Keratinocyte (primary cell): ENCODE measurements around the gene PNMA1. TPM values are rescaled to one million over a fixed set of nuclear protein-coding genes. Genes with fewer than 3 reads are reported as not detected.
A peak's percentile ranks its signal among the peaks of the same experiment; 100 is the strongest.

ENCODE experiments used
- DNase-seq: peaks from one replicate; pipeline ENCODE4 v3.0.0-alpha.2; 2011; ENCODE audit warnings: low read depth, missing footprints, low spot score
- FAIRE-seq: peaks from 2 replicates; lab custom pipeline; 2011; peaks lifted over from hg19 to GRCh38; lab: Jason Lieb, UNC
- H2AFZ ChIP-seq: 2 replicates; pipeline ENCODE4 v1.6.0; 2012; ENCODE audit warnings: low read length, control low read depth, inconsistent platforms; ENCODE audit not compliant: control insufficient read depth
- H3K27ac ChIP-seq: 2 replicates; pipeline ENCODE4 v1.5.1; 2011; ENCODE audit warnings: low read length; ENCODE audit not compliant: control insufficient read depth, insufficient read depth
- H3K27me3 ChIP-seq: 3 replicates; pipeline ENCODE4 v1.6.0; 2011; ENCODE audit warnings: low read length; ENCODE audit not compliant: control insufficient read depth, insufficient read depth; ENCODE audit errors: extremely low read depth
- H3K36me3 ChIP-seq, 2 experiments: 2 replicates in 1 of 2; 3 replicates in 1 of 2; pipeline ENCODE4 v1.5.1; 2011; ENCODE audit warnings: low read length in 2 of 2, mild to moderate bottlenecking in 1 of 2; ENCODE audit not compliant: control insufficient read depth in 2 of 2, insufficient read depth in 2 of 2; ENCODE audit errors: extremely low read depth in 1 of 2
- H3K4me1 ChIP-seq: 3 replicates; pipeline ENCODE4 v1.5.1; 2011; ENCODE audit warnings: low read length; ENCODE audit not compliant: control insufficient read depth, insufficient read depth; ENCODE audit errors: extremely low read depth
- H3K4me2 ChIP-seq: 3 replicates; pipeline ENCODE4 v1.6.0; 2011; ENCODE audit warnings: low read depth, low read length; ENCODE audit not compliant: control insufficient read depth, insufficient read depth; ENCODE audit errors: extremely low read depth
- H3K4me3 ChIP-seq, 3 experiments: fragments of 200-600 bp in 1 of 3; sonication (generic) in 1 of 3; 2 replicates in 2 of 3; 3 replicates in 1 of 3; pipeline ENCODE4 v1.5.1; 2011 to 2016; ENCODE audit warnings: low read length in 3 of 3, mild to moderate bottlenecking in 3 of 3, control low read depth in 2 of 3, inconsistent platforms in 1 of 3, low read depth in 1 of 3, mixed read lengths in 1 of 3, mixed run types in 1 of 3, moderate library complexity in 1 of 3; ENCODE audit not compliant: control insufficient read depth in 2 of 3, insufficient read depth in 2 of 3; ENCODE audit errors: extremely low read depth in 1 of 3
- H3K79me2 ChIP-seq: 2 replicates; pipeline ENCODE4 v1.6.0; 2012; ENCODE audit warnings: low read length; ENCODE audit not compliant: control insufficient read depth, insufficient read depth
- H3K9ac ChIP-seq: 3 replicates; pipeline ENCODE4 v1.6.0; 2011; ENCODE audit warnings: low read length; ENCODE audit not compliant: control insufficient read depth, insufficient read depth; ENCODE audit errors: extremely low read depth
- H3K9me1 ChIP-seq: 3 replicates; pipeline ENCODE4 v1.6.0; 2011; ENCODE audit warnings: low read length; ENCODE audit not compliant: control insufficient read depth, insufficient read depth; ENCODE audit errors: extremely low read depth
- H3K9me3 ChIP-seq: 2 replicates; pipeline ENCODE4 v1.5.1; 2012; ENCODE audit warnings: low read depth, low read length; ENCODE audit not compliant: control insufficient read depth
- H4K20me1 ChIP-seq: 3 replicates; pipeline ENCODE4 v1.6.0; 2011; ENCODE audit warnings: low read length; ENCODE audit not compliant: control insufficient read depth, insufficient read depth; ENCODE audit errors: extremely low read depth
- EZH2 ChIP-seq: IDR thresholded peaks from one replicate; pipeline ENCODE4 v1.6.1; 2012; ENCODE audit warnings: inconsistent platforms, mild to moderate bottlenecking, low read length, moderate library complexity
- dilution Hi-C: fragments of 300-500 bp; cut with MboI; formaldehyde crosslinking; loops from one replicate; pipeline ENCODE4 v1.7.0; 2020; ENCODE audit warnings: low sequenced_read_pairs; ENCODE audit not compliant: extremely low pct_ligation_motif_present
- polyA plus RNA-seq, 5 experiments: library from polyadenylated mRNA; depleted of rRNA in 3 of 5; stranded (reverse) in 3 of 5; stranded (forward) in 1 of 5; unstranded in 1 of 5; fragments of >200 nt; gene quantifications; 1 replicate in 1 of 5; 2 replicates in 3 of 5; 3 replicates in 1 of 5; pipeline versions ENCODE4 v1.2.1 to v1.2.3, GENCODE V29; 2011 to 2012; ENCODE audit warnings: missing spikeins in 2 of 5, low read depth in 1 of 5, low replicate concordance in 1 of 5
- TF ChIP-seq, protein P1 (sequence below), 3 experiments: IDR thresholded peaks in 1 of 3; conservative IDR thresholded peaks in 1 of 3; optimal IDR thresholded peaks in 1 of 3; 2 replicates in 2 of 3; 3 replicates in 1 of 3; pipeline versions ENCODE3 to v1.5.1; 2011; ENCODE audit warnings: low read length in 3 of 3, mild to moderate bottlenecking in 3 of 3, moderate library complexity in 2 of 3, control low read depth in 1 of 3, inconsistent platforms in 1 of 3; ENCODE audit not compliant: insufficient read depth in 2 of 3; ENCODE audit errors: extremely low read depth in 1 of 3

PNMA1 gene
- polyA plus RNA-seq, 1 donor (not counting 4 experiments of a cell fraction or from before 2014, with no cell fraction given), result 8.2 TPM

DNA sequence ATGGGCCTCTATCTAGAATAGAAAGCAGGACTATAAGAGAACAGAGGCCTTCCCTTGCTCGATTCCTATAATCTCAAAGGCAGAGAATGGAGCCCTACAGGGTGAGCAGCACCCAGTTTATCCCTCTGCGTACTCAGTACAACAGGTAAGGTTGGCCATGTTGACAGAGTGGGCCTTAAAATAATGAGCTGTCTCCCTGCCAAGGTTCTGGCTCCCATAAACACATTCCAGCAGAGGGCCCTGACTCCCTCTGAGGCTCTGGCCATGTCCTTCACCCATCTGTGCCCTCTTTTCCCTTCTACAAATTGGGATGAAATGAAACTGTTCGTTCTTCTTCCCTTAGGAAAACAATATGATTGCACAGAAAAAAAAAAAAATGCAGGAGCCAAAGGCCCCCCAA lies 16.9 kb upstream of the PNMA1 start:
- Histone ChIP-seq H3K27ac (no peak overlapping the region), H3K4me2 (no peak overlapping the region), H4K20me1 (no peaks in the 10 kb centered on the region), H3K27me3 (no peaks in the 10 kb centered on the region), H3K9me1 (no peaks in the 10 kb centered on the region), H3K79me2 (peaks cover 43% of the 10 kb centered on the region), H2AFZ (no peak overlapping the region), H3K4me1 (peaks cover 10% of the 10 kb centered on the region), H3K36me3 (peaks cover 34 to 43% of the 10 kb centered on the region in 2 experiments), H3K9ac (no peak overlapping the region), H3K4me3 (no peak overlapping the region), H3K9me3 (no peaks in the 10 kb centered on the region)
- TF ChIP-seq EZH2, result no peak
- TF ChIP-seq, protein P1, sequence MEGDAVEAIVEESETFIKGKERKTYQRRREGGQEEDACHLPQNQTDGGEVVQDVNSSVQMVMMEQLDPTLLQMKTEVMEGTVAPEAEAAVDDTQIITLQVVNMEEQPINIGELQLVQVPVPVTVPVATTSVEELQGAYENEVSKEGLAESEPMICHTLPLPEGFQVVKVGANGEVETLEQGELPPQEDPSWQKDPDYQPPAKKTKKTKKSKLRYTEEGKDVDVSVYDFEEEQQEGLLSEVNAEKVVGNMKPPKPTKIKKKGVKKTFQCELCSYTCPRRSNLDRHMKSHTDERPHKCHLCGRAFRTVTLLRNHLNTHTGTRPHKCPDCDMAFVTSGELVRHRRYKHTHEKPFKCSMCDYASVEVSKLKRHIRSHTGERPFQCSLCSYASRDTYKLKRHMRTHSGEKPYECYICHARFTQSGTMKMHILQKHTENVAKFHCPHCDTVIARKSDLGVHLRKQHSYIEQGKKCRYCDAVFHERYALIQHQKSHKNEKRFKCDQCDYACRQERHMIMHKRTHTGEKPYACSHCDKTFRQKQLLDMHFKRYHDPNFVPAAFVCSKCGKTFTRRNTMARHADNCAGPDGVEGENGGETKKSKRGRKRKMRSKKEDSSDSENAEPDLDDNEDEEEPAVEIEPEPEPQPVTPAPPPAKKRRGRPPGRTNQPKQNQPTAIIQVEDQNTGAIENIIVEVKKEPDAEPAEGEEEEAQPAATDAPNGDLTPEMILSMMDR (optimal IDR thresholded peaks at IDR 0.05 in 1 of 3, IDR thresholded peaks at IDR 0.05 in 1 of 3, conservative IDR thresholded peaks at IDR 0.05 in 1 of 3; ENCODE audit: extremely low read depth in 1 of 3, insufficient read depth in 2 of 3, low read length in 3 of 3), result peak in 1 of 3 experiments; percentile 18
- DNase-seq (no peak), FAIRE-seq (no peak)
- dilution Hi-C loops, result no loop called here

DNA sequence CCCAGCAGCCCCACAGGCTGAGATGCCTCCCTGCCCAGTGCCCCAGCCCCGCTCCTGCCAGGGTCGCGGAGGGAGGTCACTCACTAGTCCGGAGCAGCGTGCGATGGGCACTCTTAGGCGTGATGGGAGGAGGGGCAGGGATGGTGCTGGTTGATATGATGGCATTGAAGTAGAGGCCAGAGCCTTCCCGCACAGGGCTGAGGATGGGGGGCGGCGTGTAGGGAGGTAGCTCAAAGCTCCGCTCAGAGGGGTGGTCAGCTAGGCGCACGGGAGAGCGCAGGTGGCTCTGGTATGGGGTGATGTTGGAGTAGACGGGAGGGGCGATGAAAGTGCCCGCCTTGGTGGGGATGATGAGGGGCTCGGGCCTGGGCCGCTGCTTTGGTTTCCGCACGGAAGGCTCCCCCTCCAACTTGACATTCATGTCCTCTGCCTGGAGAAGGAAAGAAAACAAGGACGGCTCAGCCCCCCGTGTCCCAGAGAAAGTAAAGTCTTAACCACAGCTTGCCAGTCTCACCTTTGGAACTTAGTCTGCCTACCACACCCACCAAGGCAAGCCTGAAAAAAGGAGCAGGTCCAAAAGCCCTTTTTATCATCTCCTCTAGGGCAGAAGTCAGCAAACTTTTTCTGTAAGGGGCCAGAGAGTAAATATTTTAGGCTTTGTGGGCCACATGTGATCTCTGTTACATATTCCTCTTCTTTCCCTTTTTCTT lies 15.5 kb upstream of the PNMA1 start:
- dilution Hi-C loops, result no loop called here
- H3K9ac ChIP-seq, result no peak overlapping the region
- H2AFZ ChIP-seq, result no peak overlapping the region
- peaks cover 33% of the 10 kb centered on the region for H3K79me2 ChIP-seq
- no peak for FAIRE-seq
- no peaks in the 10 kb centered on the region for H4K20me1 ChIP-seq
- H3K4me1 ChIP-seq, result peaks cover 13% of the 10 kb centered on the region
- no peaks in the 10 kb centered on the region for H3K9me3 ChIP-seq
- no peak overlapping the region for H3K27ac ChIP-seq
- TF ChIP-seq, protein P1 (optimal IDR thresholded peaks at IDR 0.05 in 1 of 3, IDR thresholded peaks at IDR 0.05 in 1 of 3, conservative IDR thresholded peaks at IDR 0.05 in 1 of 3; ENCODE audit: extremely low read depth in 1 of 3, insufficient read depth in 2 of 3, low read length in 3 of 3), result no peak
- no peak for TF ChIP-seq EZH2
- H3K27me3 ChIP-seq, result no peaks in the 10 kb centered on the region
- no peak overlapping the region for H3K4me3 ChIP-seq
- H3K4me2 ChIP-seq, result no peak overlapping the region
- H3K36me3 ChIP-seq, result peaks cover 40 to 49% of the 10 kb centered on the region in 2 experiments
- H3K9me1 ChIP-seq, result no peaks in the 10 kb centered on the region
- DNase-seq, result no peak
